ENCODE data around the gene CEP164. TPM values are rescaled to one million over a fixed set of nuclear protein-coding genes. Genes with fewer than 3 reads are reported as not detected.

Gene CEP164
- total RNA-seq (2022): 47.4 and 49.9 TPM in 2 replicates
- percentile 73 among the genes with signal in this experiment for Bru-seq, nascent RNA
- BruChase-seq, experiment 1, labeled RNA remaining after a 6-hour chase: percentile 70 among the genes with signal in this experiment
- BruChase-seq, experiment 2, labeled RNA remaining after a 2-hour chase: percentile 73 among the genes with signal in this experiment
- long read RNA-seq, partial matches to known transcripts: 3 of 18 reads
- long read RNA-seq, other reads (novel, unspliced or antisense): 13 of 18 reads

GRCh38 chr11:117327567-117328374, at the start of gene CEP164:
TSS of gene CEP164 (plus strand) at chr11:117327854. CDS start at chr11:117338587, 10,733 bp downstream.
- ChIA-PET POLR2A (interaction anchor here (0.6 to 2.2 kb wide), 16 partner anchors 9 to 445 kb away, joined by 3 to 25 read pairs (median 4); partner anchors contain the start of genes BACE1, PAFAH1B2, PCSK7 and SIDT2), CTCF (interaction anchor here (1.2 kb wide), 2 partner anchors 8 to 96 kb away, joined by 4 to 6 read pairs; partner anchors contain the start of gene PCSK7)
- H3K4me3 Mint-ChIP-seq (ENCODE audit: unreplicated experiment): no peak within 1 kb of the TSS
- TF ChIP-seq CTCF (IDR thresholded peaks at IDR 0.05; ENCODE audit: unreplicated experiment): no peak
- BruUV-seq (replicated peaks): no TSS peak
- no peak within 1 kb of the TSS for H3K27ac Mint-ChIP-seq (ENCODE audit: low read depth, unreplicated experiment)
- H3K27me3 Mint-ChIP-seq (ENCODE audit: insufficient read depth, unreplicated experiment): no peaks in the 10 kb centered on the region
- intact Hi-C loops (cut with micrococcal nuclease): no loop called here
- peaks cover 13% of the 10 kb centered on the region for H3K36me3 Mint-ChIP-seq (ENCODE audit: insufficient read depth, unreplicated experiment)
- no peaks in the 10 kb centered on the region for H3K9me3 Mint-ChIP-seq (ENCODE audit: unreplicated experiment)
- H3K4me1 Mint-ChIP-seq (ENCODE audit: insufficient read depth, unreplicated experiment): peaks cover 7% of the 10 kb centered on the region
- DNase-seq (ENCODE audit: unreplicated experiment): peak; percentile 97

- DNase-seq (ENCODE audit: unreplicated experiment): no peak
- ChIA-PET POLR2A (no interaction called here), CTCF (no interaction called here)
- BruUV-seq (replicated peaks): no TSS peak
- Mint-ChIP-seq H3K4me3 (ENCODE audit: unreplicated experiment) (no peak overlapping the region), H3K4me1 (ENCODE audit: insufficient read depth, unreplicated experiment) (peaks cover 21% of the 10 kb centered on the region), H3K27me3 (ENCODE audit: insufficient read depth, unreplicated experiment) (no peaks in the 10 kb centered on the region), H3K27ac (ENCODE audit: low read depth, unreplicated experiment) (no peak overlapping the region), H3K36me3 (ENCODE audit: insufficient read depth, unreplicated experiment) (peaks cover 40% of the 10 kb centered on the region), H3K9me3 (ENCODE audit: unreplicated experiment) (no peaks in the 10 kb centered on the region)
- intact Hi-C loops (cut with micrococcal nuclease): no loop called here
- TF ChIP-seq CTCF (IDR thresholded peaks at IDR 0.05; ENCODE audit: unreplicated experiment): no peak
These were observed 49.3 kb upstream of the CEP164 start for GRCh38 chr11:117278347-117278746.

- peaks cover 50% of the 10 kb centered on the region for H3K36me3 Mint-ChIP-seq (ENCODE audit: insufficient read depth, unreplicated experiment)
- no peak overlapping the region for H3K27ac Mint-ChIP-seq (ENCODE audit: low read depth, unreplicated experiment)
These were observed 47.8 kb upstream of the CEP164 start for GRCh38 chr11:117279711-117280376.

More at GRCh38 chr11:117279711-117280376, 47.8 kb upstream of the CEP164 start:
- H3K27me3 Mint-ChIP-seq (ENCODE audit: insufficient read depth, unreplicated experiment): no peaks in the 10 kb centered on the region
- no TSS peak for BruUV-seq (replicated peaks)
- ChIA-PET CTCF (no interaction called here), POLR2A (no interaction called here)
- no peaks in the 10 kb centered on the region for H3K9me3 Mint-ChIP-seq (ENCODE audit: unreplicated experiment)
- DNase-seq (ENCODE audit: unreplicated experiment): no peak
- intact Hi-C loops (cut with micrococcal nuclease): no loop called here
- H3K4me3 Mint-ChIP-seq (ENCODE audit: unreplicated experiment): no peak overlapping the region
- TF ChIP-seq CTCF (IDR thresholded peaks at IDR 0.05; ENCODE audit: unreplicated experiment): no peak
- H3K4me1 Mint-ChIP-seq (ENCODE audit: insufficient read depth, unreplicated experiment): peaks cover 11% of the 10 kb centered on the region

Measured in MCF 10A (cell line).